ENCODE results near the gene NEK7. TPM values are rescaled to one million over a fixed set of nuclear protein-coding genes. Genes with fewer than 3 reads are reported as not detected.

The NEK7 gene
- total and polyA plus RNA-seq, 2 of the 8 experiments (the other 6 are each of a cell fraction or from before 2014, with no cell fraction given): 5.1 to 10.0 TPM

GRCh38 chr1:198326232-198326631, 169.4 kb downstream of the NEK7 start:
- Histone ChIP-seq H4K8ac (ENCODE audit: extremely low read depth, insufficient read depth, low read length) (no peak overlapping the region), H3K4me3 (ENCODE audit: extremely low read depth in 1 of 4, insufficient read depth in 2 of 4, low read depth in 3 of 4, low read length in 4 of 4) (no peak overlapping the region), H2BK5ac (ENCODE audit: low read depth, low read length) (no peak overlapping the region), H2AK5ac (ENCODE audit: low read depth, low read length) (no peak overlapping the region), H3K36me3 (ENCODE audit: control insufficient read depth in 2 of 4, insufficient read depth in 4 of 4, low read length in 3 of 4) (no peaks in the 10 kb centered on the region), H3K23ac (ENCODE audit: insufficient read length) (no peak overlapping the region), H3K14ac (ENCODE audit: insufficient read length) (no peak overlapping the region), H3K4me1 (replicated peaks in 1 of 4; ENCODE audit: control insufficient read depth in 3 of 4, insufficient read depth in 4 of 4, low read length in 3 of 4) (no peaks in the 10 kb centered on the region), H3K79me2 (ENCODE audit: control insufficient read depth in 1 of 2, insufficient read depth in 2 of 2, low read length in 2 of 2) (no peaks in the 10 kb centered on the region), H2AFZ (ENCODE audit: low read length) (no peak overlapping the region), H3K18ac (ENCODE audit: extremely low read depth, low read length) (no peak overlapping the region), H4K91ac (replicated peaks; ENCODE audit: insufficient read length, low read length) (no peak overlapping the region), H3K27me3 (replicated peaks in 1 of 4; ENCODE audit: control insufficient read depth in 3 of 4, extremely low read depth in 1 of 4, insufficient read depth in 3 of 4, low read length in 3 of 4) (no peaks in the 10 kb centered on the region), H3K23me2 (ENCODE audit: low read depth, low read length) (no peaks in the 10 kb centered on the region), H2BK20ac (ENCODE audit: low read length) (no peak overlapping the region), H3K4me2 (ENCODE audit: insufficient read depth in 1 of 2, low read depth in 2 of 2, low read length in 2 of 2) (no peak overlapping the region), H3K4ac (replicated peaks; ENCODE audit: insufficient read length, low read depth, low read length) (no peak overlapping the region), H3K27ac (ENCODE audit: low read depth, low read length) (no peak overlapping the region), H2BK12ac (ENCODE audit: low read depth, low read length) (no peak overlapping the region), H3K9me3 (ENCODE audit: insufficient read depth in 2 of 2, low read depth in 1 of 2, low read length in 1 of 2) (no peaks in the 10 kb centered on the region), H2BK120ac (replicated peaks; ENCODE audit: low read depth, low read length) (no peak overlapping the region), H2BK15ac (ENCODE audit: low read length) (no peak overlapping the region), H4K20me1 (replicated peaks in 1 of 2; ENCODE audit: control insufficient read depth in 1 of 2, insufficient read depth in 2 of 2, low read length in 2 of 2) (no peaks in the 10 kb centered on the region), H4K5ac (ENCODE audit: insufficient read length, low read depth, low read length) (no peak overlapping the region), H3K56ac (replicated peaks; ENCODE audit: insufficient read length, low read depth, low read length) (no peak overlapping the region), H3K9ac (replicated peaks in 1 of 4; ENCODE audit: extremely low read depth in 1 of 4, low read depth in 3 of 4, low read length in 3 of 4) (no peak overlapping the region), H3K79me1 (ENCODE audit: low read depth, low read length) (no peaks in the 10 kb centered on the region)
- DNase-seq (ENCODE audit: low read depth in 1 of 2, low spot score in 2 of 2) (no peak), FAIRE-seq (no peak)
- 87% methylated on average over 3 of the region's 3 CpGs; no CpG with 5 or more reads in 1 of the 2 experiments for WGBS, 2 experiments (ENCODE audit: extremely low coverage in 1 of 2, insufficient coverage in 1 of 2, insufficient read length in 1 of 2, insufficient replicate concordance in 2 of 2, low coverage in 1 of 2, low lambda C conversion rate in 2 of 2, missing lambda C conversion rate in 1 of 2)
- POLR2A ChIA-PET (ENCODE audit: partially characterized antibody): no interaction called here
- CTCF ChIA-PET (ENCODE audit: partially characterized antibody): interaction anchor here (1.5 kb wide), 1 partner anchor 33 kb away, joined by 4 read pairs; no protein-coding TSS in a partner anchor
- no peak for TF ChIP-seq TCF12 (IDR thresholded peaks at IDR 0.05; ENCODE audit: low read depth, low read length)
- no peak for TF ChIP-seq GABPA (IDR thresholded peaks at IDR 0.05; ENCODE audit: borderline replicate concordance, insufficient read depth, low read length)
- TF ChIP-seq SP1 (IDR thresholded peaks at IDR 0.05; ENCODE audit: low read depth, low read length): no peak
- TF ChIP-seq EGR1 (IDR thresholded peaks at IDR 0.05; ENCODE audit: borderline replicate concordance, low read depth, low read length): no peak
- no peak for TF ChIP-seq KDM4A (IDR thresholded peaks at IDR 0.05; ENCODE audit: low read depth, low read length, severe bottlenecking)
- no peak for TF ChIP-seq RFX5 (IDR thresholded peaks at IDR 0.05; ENCODE audit: borderline replicate concordance, low read depth, low read length)
- TF ChIP-seq JUND (IDR thresholded peaks at IDR 0.05; ENCODE audit: low read length): no peak
- no peak for TF ChIP-seq TAF1 (IDR thresholded peaks at IDR 0.05; ENCODE audit: low read depth, low read length)
- TF ChIP-seq BACH1 (IDR thresholded peaks at IDR 0.05; ENCODE audit: low read length): no peak
- TF ChIP-seq ZNF274 (IDR thresholded peaks at IDR 0.05; ENCODE audit: borderline replicate concordance, extremely low read depth, low read length): no peak
- no peak for TF ChIP-seq KDM1A (IDR thresholded peaks at IDR 0.05; ENCODE audit: borderline replicate concordance, low read length)
- TF ChIP-seq TAF7 (optimal IDR thresholded peaks at IDR 0.05; ENCODE audit: borderline replicate concordance, low read depth, low read length): no peak
- TF ChIP-seq POLR2A (IDR thresholded peaks at IDR 0.05; ENCODE audit: control extremely low read depth in 1 of 2, low read depth in 2 of 2, low read length in 2 of 2): no peak
- TF ChIP-seq GTF2F1 (IDR thresholded peaks at IDR 0.05; ENCODE audit: borderline replicate concordance, low read depth, low read length): no peak
- no peak for TF ChIP-seq ATF3 (IDR thresholded peaks at IDR 0.05; ENCODE audit: insufficient read depth, low read depth, low read length)
- no peak for TF ChIP-seq SIX5 (IDR thresholded peaks at IDR 0.05; ENCODE audit: low read depth, low read length)

Measured in H1 (cell line).